Lower leg skin (tissue), 4 donors: ENCODE results near the gene CEP350. TPM values are rescaled to one million over a fixed set of nuclear protein-coding genes. Genes with fewer than 3 reads are reported as not detected.

ENCODE experiments used
- DNase-seq, 2 donors: peaks; one replicate each; pipeline ENCODE4 v3.0.0-alpha.2; 2019; ENCODE audit warnings: low spot score in 2 of 2
- H3K4me3 ChIP-seq: fragments of 200-600 bp; sonication (generic); 2 replicates; pipeline ENCODE4 v1.5.1; 2017; ENCODE audit warnings: mild to moderate bottlenecking, low read depth; ENCODE audit not compliant: poor library complexity, severe bottlenecking
- POLR2A ChIP-seq, 2 donors: fragments of 450-650 bp; IDR thresholded peaks; one replicate each; pipeline ENCODE4 v1.6.1; 2016 to 2017; ENCODE audit warnings: antibody characterized with exemption in 2 of 2, mild to moderate bottlenecking in 1 of 2, moderate library complexity in 1 of 2
- WGBS, 2 donors: methylation state at CpG; one replicate each; pipeline ENCODE4 v1.1.5; 2018; 5-methylcytosine and 5-hydroxymethylcytosine counted together
- intact Hi-C: fragments of 100-400 bp; cut with DNase I; formaldehyde crosslinking; loops from one replicate; pipeline ENCODE4 v1.15.0; 2023; ENCODE audit warnings: low total_unique reads
- total RNA-seq, 4 donors: library from RNA; depleted of rRNA; stranded (reverse); fragments of >200 nt; gene quantifications; one replicate each; pipeline ENCODE4 v1.1.0, GENCODE V29; 2016
- TF ChIP-seq, protein P1 (sequence below), 3 donors: fragments of 450-650 bp; IDR thresholded peaks; one replicate each; pipeline ENCODE4 v1.5.1; 2016; ENCODE audit warnings: antibody characterized with exemption in 3 of 3, mild to moderate bottlenecking in 3 of 3, moderate library complexity in 2 of 3

CEP350 gene
- total RNA-seq, 4 donors from 2014 or later: 55.8 to 85.6 (median 59.9) TPM

DNA sequence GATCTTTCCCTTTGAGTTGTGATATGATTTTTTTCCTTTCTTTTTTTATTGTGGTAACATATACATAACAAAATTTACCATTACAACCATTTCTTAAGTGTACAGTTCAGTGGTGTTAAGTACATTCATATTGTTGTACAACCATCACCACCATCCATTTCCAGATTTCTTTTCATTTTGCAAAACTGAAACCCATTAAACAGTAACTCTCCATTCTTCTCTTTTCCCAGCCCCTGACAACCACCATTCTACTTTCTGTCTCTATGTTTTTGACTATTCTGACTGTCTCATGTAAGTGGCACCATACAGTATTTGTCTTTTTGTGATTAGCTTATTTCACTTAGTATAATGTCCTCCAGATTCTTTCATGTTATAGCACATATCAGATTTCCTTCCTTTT, 30.3 kb downstream of the CEP350 start:
- no peak for DNase-seq
- intact Hi-C loops: no loop called here
- TF ChIP-seq, protein P1, sequence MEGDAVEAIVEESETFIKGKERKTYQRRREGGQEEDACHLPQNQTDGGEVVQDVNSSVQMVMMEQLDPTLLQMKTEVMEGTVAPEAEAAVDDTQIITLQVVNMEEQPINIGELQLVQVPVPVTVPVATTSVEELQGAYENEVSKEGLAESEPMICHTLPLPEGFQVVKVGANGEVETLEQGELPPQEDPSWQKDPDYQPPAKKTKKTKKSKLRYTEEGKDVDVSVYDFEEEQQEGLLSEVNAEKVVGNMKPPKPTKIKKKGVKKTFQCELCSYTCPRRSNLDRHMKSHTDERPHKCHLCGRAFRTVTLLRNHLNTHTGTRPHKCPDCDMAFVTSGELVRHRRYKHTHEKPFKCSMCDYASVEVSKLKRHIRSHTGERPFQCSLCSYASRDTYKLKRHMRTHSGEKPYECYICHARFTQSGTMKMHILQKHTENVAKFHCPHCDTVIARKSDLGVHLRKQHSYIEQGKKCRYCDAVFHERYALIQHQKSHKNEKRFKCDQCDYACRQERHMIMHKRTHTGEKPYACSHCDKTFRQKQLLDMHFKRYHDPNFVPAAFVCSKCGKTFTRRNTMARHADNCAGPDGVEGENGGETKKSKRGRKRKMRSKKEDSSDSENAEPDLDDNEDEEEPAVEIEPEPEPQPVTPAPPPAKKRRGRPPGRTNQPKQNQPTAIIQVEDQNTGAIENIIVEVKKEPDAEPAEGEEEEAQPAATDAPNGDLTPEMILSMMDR (IDR thresholded peaks at IDR 0.05): no peak
- TF ChIP-seq POLR2A (IDR thresholded peaks at IDR 0.05): no peak
- H3K4me3 ChIP-seq: no peak overlapping the region

DNA sequence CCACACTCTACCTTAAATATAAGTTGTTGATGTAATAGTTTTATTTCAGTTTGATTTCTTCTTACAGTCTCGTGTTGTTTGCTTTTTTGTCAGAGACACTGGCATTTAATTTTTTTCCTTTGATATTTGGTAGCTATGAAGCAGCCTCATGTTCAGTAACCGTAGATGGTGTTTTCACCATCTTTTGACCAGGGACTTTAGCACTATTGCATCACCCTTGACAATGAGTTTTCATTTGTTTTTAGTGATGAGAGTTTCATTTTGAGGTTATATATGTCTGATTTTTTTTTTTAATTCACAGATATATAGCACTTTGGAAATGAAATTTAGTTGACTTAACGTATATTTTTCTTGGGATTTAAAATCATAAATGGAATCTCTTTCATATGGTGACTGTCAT, 36.2 kb downstream of the CEP350 start:
- 89 to 91% methylated on average over 3 of the region's 3 CpGs for WGBS, 2 donors
- no peak for TF ChIP-seq POLR2A (IDR thresholded peaks at IDR 0.05)
- TF ChIP-seq, protein P1 (IDR thresholded peaks at IDR 0.05): no peak
- H3K4me3 ChIP-seq: no peak overlapping the region
- DNase-seq: no peak
- intact Hi-C loops: no loop called here

DNA sequence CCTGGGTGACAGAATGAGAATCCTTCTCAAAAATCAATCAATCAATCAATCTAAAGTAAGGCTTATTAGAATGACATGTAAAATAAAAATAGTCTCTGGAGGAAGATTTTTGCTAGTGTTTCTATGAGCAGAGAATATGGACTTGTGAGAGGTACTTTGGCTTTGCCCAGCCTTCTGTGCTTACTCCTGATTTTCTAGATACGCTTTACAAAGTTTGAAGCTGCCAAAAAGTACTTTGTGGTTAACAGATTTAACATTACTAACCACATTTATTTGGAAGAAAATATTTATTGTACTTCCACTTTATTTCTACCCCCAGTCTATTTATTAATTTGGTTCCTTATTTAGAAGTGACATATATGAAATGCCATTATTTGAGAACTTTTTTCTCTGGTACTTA, 41.0 kb downstream of the CEP350 start:
- DNase-seq: no peak
- no peak overlapping the region for H3K4me3 ChIP-seq
- intact Hi-C loops: no loop called here
- TF ChIP-seq, protein P1 (IDR thresholded peaks at IDR 0.05): no peak
- no peak for TF ChIP-seq POLR2A (IDR thresholded peaks at IDR 0.05)
- 79 to 81% methylated on average over 1 of the region's 1 CpG for WGBS, 2 donors

DNA sequence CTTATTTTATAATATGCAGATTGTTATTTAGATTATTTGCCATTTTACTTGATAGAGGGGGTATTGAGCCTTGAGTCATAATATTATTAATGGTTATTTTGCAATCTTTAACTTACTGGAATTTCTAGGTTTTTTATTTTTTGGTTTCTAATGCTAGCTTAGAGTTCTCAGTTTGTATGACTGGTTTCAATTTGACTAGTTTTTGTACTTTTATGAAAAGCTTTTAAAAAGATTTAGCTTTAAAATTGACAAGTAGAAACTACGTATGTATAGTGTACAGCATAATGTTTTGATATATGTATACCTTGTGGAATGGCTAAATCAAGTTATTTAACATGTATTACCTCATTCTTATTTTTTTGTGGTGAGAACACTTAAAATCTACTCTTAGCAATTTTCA, 41.5 kb downstream of the CEP350 start:
- WGBS, 2 donors: 96 to 97% methylated on average over 1 of the region's 1 CpG
- intact Hi-C loops: no loop called here
- H3K4me3 ChIP-seq: no peak overlapping the region
- no peak for TF ChIP-seq POLR2A (IDR thresholded peaks at IDR 0.05)
- TF ChIP-seq, protein P1 (IDR thresholded peaks at IDR 0.05): no peak
- DNase-seq: no peak

DNA sequence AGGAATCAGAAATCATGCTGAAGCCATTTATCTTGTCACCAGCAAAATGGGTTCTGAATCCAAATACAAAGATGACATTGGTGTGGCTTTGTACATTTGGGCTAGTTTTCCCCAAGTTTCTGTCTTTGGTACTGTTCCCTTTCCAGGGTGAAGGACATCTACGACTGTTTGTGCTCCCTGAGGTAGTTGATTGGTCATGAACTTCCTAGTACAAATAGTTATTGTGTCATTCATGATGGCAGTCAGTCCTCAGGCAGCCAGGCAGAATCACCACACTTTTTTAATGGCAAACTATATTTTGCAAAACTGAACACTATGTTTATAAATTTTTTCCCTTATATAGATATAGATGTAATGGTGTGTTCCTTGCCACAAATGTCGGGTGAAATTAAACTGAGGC, 46.0 kb downstream of the CEP350 start:
- WGBS, 2 donors: 86 to 87% methylated on average over 2 of the region's 2 CpGs
- no peak for DNase-seq
- intact Hi-C loops: no loop called here

DNA sequence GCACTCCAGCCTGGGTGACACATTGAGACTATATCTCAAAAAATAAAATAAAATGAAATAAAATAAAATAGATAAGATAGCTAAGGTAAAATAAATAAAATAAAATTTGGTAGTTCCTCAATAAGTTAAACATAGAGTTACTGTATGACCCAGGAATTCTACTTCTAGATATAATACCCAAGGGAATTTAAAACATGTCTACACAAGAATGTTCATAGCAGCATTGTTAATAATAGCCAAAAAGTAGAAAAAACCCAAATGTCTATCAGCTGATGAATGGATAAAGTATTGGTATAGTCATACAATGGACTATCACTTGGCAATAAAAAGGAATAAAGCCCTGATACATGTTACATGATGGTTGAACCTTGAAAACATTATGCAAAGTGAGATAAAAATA, 47.8 kb downstream of the CEP350 start:
- TF ChIP-seq POLR2A (IDR thresholded peaks at IDR 0.05): no peak
- TF ChIP-seq, protein P1 (IDR thresholded peaks at IDR 0.05): no peak
- intact Hi-C loops: no loop called here
- no peak for DNase-seq
- H3K4me3 ChIP-seq: no peak overlapping the region

More for the DNA sequence above, 46.0 kb downstream of the CEP350 start:
- no peak overlapping the region for H3K4me3 ChIP-seq
- TF ChIP-seq, protein P1 (IDR thresholded peaks at IDR 0.05): no peak
- TF ChIP-seq POLR2A (IDR thresholded peaks at IDR 0.05): no peak
